Right atrium auricular region (tissue), 2 donors: ENCODE data around the gene GRM7. TPM values are rescaled to one million over a fixed set of nuclear protein-coding genes. Genes with fewer than 3 reads are reported as not detected.

Experiments used
- DNase-seq: peaks from one replicate; pipeline ENCODE4 v3.0.0-alpha.2; 2019; ENCODE audit warnings: low spot score
- H3K27ac ChIP-seq, 2 donors: fragments of 200-600 bp; sonication (generic); 1 replicate in 1 of 2; 2 replicates in 1 of 2; pipeline ENCODE4 v1.5.1; 2016 to 2019
- H3K27me3 ChIP-seq, 2 donors: fragments of 200-600 bp; sonication (generic); one replicate each; pipeline versions ENCODE4 v1.5.1 to v1.6.0; 2017 to 2019
- H3K36me3 ChIP-seq: fragments of 200-600 bp; sonication (generic); one replicate; pipeline ENCODE4 v1.5.1; 2016
- H3K4me1 ChIP-seq, 2 donors: fragments of 200-600 bp; sonication (generic); one replicate each; pipeline versions ENCODE4 v1.5.1 to v1.6.0; 2017 to 2019
- H3K4me3 ChIP-seq, 2 donors: fragments of 200-600 bp; sonication (generic); 1 replicate in 1 of 2; 2 replicates in 1 of 2; pipeline ENCODE4 v1.5.1; 2017 to 2019; ENCODE audit warnings: mild to moderate bottlenecking in 1 of 2, moderate library complexity in 1 of 2
- H3K9me3 ChIP-seq, 2 donors: fragments of 200-600 bp; sonication (generic); one replicate each; pipeline ENCODE4 v1.5.1; 2019
- CTCF ChIP-seq, 2 donors: fragments of 200-600 bp; sonication (generic); IDR thresholded peaks; one replicate each; pipeline ENCODE4 v1.5.1; 2019; ENCODE audit warnings: antibody characterized with exemption in 2 of 2
- total RNA-seq, 2 donors: library from RNA; depleted of rRNA; stranded (reverse); fragments of >200 nt; gene quantifications; one replicate each; pipeline ENCODE4 v1.1.0, GENCODE V29; 2016

Gene GRM7
- total RNA-seq, 2 donors from 2014 or later, result not detected

GRCh38 chr3:6867269-6867668 is 6.4 kb downstream of the GRM7 start:
- Histone ChIP-seq H3K36me3 (no peaks in the 10 kb centered on the region), H3K9me3 (no peaks in the 10 kb centered on the region), H3K27ac (no peak overlapping the region), H3K27me3 (peaks cover 0 to 3% of the 10 kb centered on the region in 2 donors), H3K4me1 (peaks cover 0 to 6% of the 10 kb centered on the region in 2 donors), H3K4me3 (no peak overlapping the region)
- no peak for DNase-seq
- no peak for TF ChIP-seq CTCF (IDR thresholded peaks at IDR 0.05)

- DNase-seq, result no peak
Measured at GRCh38 chr3:6878731-6879130, 17.8 kb downstream of the GRM7 start.

DNA sequence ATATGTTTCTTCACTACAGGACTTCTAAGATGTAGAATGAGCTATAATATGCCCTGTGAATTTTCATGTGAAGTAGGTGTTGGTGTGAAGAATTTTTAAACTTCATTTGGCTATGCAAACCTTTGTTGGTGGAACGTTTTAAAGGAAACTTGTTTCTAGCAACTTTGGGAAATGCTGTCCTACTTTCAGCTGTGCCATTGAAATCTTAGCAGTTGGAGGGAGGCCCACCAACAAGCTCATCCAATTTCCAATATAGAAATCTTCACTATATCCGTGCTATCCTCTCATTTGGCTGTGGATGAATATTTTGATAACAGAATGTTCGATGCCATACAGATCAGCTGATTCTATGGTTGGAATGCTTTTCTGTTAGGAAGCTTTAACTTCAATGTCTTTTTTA is 51.3 kb downstream of the GRM7 start:
- TF ChIP-seq CTCF (IDR thresholded peaks at IDR 0.05), result no peak
- H3K36me3 ChIP-seq, result no peaks in the 10 kb centered on the region
- H3K4me3 ChIP-seq, result no peak overlapping the region
- DNase-seq, result no peak
- H3K9me3 ChIP-seq, result no peaks in the 10 kb centered on the region
- no peak overlapping the region for H3K27ac ChIP-seq
- no peaks in the 10 kb centered on the region for H3K27me3 ChIP-seq
- H3K4me1 ChIP-seq, result no peaks in the 10 kb centered on the region

More at GRCh38 chr3:6878731-6879130, 17.8 kb downstream of the GRM7 start:
- no peaks in the 10 kb centered on the region for H3K9me3 ChIP-seq
- no peaks in the 10 kb centered on the region for H3K27me3 ChIP-seq
- H3K27ac ChIP-seq, result no peak overlapping the region
- no peaks in the 10 kb centered on the region for H3K36me3 ChIP-seq
- no peak overlapping the region for H3K4me3 ChIP-seq
- TF ChIP-seq CTCF (IDR thresholded peaks at IDR 0.05), result no peak
- H3K4me1 ChIP-seq, result no peaks in the 10 kb centered on the region

DNA sequence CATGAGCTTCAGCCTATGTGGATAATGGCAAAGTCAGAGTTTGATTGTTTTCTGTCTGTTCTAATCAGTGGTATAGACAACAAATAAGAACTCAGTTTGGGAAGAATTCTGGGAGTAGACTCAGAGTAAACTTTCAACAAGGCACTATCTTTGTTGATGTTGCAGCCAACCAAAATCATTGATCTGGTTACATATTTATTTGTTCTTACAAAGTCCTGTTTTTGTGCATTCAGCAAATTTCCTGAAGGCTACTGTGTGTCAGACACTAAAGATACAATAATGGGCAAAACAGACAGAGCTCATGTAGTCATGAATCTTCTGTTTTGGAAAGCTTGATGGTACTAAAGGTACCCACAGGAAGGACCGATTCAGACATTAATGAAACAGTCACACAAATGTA is 55.0 kb downstream of the GRM7 start:
- H3K27me3 ChIP-seq, result no peaks in the 10 kb centered on the region
- no peak overlapping the region for H3K27ac ChIP-seq
- no peaks in the 10 kb centered on the region for H3K9me3 ChIP-seq
- DNase-seq, result no peak
- H3K36me3 ChIP-seq, result no peaks in the 10 kb centered on the region
- no peak for TF ChIP-seq CTCF (IDR thresholded peaks at IDR 0.05)
- no peaks in the 10 kb centered on the region for H3K4me1 ChIP-seq
- H3K4me3 ChIP-seq, result no peak overlapping the region

- Histone ChIP-seq H3K36me3 (no peaks in the 10 kb centered on the region), H3K4me3 (no peak overlapping the region), H3K27me3 (no peaks in the 10 kb centered on the region), H3K9me3 (no peaks in the 10 kb centered on the region), H3K4me1 (no peaks in the 10 kb centered on the region), H3K27ac (no peak overlapping the region)
- no peak for DNase-seq
- no peak for TF ChIP-seq CTCF (IDR thresholded peaks at IDR 0.05)
Measured at GRCh38 chr3:6921066-6921465, 60.2 kb downstream of the GRM7 start.

DNA sequence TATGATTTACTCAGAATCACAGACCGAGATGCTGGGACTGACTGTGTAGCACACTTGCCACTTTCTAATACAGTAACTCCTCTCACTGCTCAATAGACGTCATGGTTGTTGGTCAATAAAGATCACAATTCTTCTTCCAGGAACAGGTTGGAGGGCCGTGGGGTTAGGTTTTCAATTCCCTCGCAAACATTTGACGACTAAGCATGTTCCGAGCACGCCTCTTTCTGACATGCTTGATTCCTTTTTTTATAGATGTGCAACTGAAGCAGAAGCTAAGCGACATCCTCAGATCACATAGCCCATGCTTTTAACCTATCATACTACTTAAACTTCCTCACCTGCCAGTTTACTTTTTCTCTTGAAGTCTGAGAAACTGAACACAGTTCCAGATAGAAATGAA is 61.0 kb downstream of the GRM7 start:
- Histone ChIP-seq H3K4me1 (no peaks in the 10 kb centered on the region), H3K9me3 (no peaks in the 10 kb centered on the region), H3K27ac (no peak overlapping the region), H3K36me3 (no peaks in the 10 kb centered on the region), H3K27me3 (no peaks in the 10 kb centered on the region), H3K4me3 (no peak overlapping the region)
- no peak for TF ChIP-seq CTCF (IDR thresholded peaks at IDR 0.05)
- DNase-seq, result no peak
